Kidney tubule cell (primary cell): Measurements from ENCODE around the gene CCDC178.
"Not testable (repeated sequence)": the region's sequence is repeated elsewhere in the genome, so short reads cannot be mapped to it uniquely, and the experiment has no call there.

ENCODE experiments used
- DNase-seq: peaks from one replicate; pipeline ENCODE4 v3.0.0-alpha.2; 2018; ENCODE audit warnings: low spot score

Gene CCDC178

DNA sequence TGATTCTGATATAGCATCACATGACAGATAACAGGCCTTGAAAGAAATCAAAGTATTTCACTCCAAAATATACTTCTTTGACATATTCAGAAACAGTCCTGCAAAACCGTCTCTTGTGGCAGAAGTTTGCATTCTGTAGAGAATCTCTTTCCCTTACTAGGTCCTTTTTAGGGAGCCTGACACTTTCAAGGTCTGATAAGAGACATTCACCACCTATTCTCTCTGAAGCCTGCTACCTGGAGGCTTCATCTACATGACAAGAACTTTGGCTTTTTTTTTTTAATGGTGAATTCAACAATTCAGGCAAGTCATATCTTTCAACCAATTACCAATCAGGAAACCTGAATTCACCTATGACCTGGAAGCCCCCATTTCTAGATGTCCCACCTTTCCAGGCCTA is 83.8 kb downstream of the CCDC178 start:
- DNase-seq: no peak

DNA sequence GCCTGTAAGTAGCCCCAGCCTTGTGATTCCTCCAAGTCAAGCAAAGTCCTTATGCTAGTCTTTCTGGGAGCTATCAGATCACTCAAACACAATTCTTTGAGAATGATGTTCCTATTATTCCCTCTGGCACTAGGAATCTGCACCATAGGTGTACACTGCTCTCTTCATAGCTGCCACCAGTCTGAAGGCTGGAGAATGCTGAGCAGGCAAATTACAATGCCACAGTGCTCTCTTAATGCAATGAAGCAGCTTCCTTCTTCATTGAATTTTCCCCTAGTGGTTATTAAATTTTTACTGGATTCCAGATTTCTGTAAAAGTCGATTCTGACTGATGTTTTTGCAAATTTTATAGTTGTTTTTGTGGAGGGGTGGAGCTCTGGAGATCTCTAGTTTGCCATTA is 84.8 kb downstream of the CCDC178 start:
- no peak for DNase-seq

DNA sequence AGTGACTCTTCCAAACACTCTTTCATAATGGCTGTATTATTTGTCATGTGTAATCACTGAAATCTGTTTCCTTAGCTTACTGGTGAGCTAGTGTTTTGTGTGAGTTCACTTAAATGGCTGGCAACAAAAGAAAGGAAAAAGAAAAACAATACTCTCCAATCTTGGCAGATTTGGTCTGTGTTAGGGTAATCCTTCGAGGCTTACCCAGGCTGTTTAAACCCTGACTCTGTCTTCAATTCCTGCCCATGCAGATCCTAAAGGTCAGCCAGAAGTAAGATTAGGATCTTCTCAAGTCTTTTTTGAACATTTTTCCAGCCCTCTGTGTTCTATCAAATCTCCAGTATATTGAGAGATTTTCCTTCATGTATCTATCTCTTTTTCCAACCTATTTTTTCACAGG is 85.3 kb downstream of the CCDC178 start:
- no peak for DNase-seq

DNA sequence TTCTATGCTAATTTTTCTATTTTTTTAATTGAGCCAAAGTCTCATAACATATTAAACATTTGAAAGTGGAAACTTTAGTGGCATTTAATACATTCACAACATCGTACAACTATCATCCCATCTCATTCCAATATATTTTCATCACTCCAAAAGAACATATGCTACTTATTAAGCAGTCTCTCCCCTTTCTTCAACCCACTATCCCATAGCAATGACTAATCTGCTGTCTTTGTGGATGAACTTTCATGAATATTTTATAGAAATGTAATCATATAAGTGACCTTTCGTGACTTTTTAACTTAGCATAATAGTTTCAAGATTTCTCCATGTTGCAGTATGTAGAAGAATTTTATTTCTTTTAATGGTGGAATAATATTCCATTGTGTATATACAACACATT is 90.3 kb downstream of the CCDC178 start:
- no peak for DNase-seq

DNA sequence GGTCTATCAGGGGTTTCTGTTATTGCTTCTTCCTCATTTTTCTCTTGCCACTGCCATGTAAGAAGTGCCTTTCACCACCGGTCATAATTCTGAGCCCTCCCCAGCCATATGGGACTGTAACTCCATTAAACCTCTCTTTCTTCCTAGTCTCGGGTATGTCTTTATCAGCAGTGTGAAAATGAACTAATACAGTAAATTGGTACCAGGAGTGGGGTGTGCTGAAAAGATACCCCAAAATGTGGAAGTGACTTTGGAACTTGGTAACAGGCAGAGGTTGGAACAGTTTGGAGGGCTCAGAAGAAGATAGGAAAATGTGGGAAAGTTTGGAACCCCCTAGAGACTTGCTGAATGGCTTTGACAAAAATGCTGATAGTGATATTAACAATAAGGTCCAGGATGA is 100.8 kb downstream of the CCDC178 start:
- not testable (repeated sequence) for DNase-seq

DNA sequence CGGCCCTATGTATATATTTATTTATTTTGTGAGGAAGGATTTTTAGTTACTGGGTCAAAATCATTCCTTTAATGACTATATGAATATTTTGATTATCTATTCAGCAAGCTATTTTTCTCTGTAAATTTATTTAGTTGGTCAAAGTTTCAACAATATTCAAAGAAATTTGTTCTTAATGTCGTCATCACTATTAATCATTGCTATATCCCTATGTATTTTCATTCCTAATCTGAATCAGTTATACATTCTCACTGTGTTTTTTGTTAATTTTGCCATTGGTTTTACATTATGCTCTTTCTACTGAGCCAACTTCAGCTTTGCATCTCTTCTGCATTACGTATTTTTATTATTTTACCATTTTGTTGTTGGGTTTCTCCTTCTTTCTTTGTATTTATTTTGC is 105.7 kb downstream of the CCDC178 start:
- no peak for DNase-seq

DNA sequence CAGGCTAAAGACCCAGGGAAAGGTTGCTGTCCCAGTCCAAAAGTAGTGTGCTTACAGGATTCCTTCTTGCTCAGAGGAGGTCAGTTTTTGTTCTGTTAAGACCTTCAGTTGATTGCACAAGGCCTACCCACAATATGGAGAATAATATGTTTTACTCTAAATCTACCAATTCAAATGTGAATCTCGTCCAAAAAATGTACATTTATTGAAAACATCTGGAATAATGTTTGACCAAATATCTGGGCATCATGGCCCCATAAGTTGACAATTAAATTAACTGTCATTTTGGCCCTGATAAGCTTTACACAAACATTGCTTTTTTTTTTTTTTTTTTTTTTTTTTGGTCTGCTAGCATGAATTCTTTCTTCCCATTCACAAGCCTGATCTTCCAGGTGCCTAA is 109.8 kb downstream of the CCDC178 start:
- DNase-seq: no peak

DNA sequence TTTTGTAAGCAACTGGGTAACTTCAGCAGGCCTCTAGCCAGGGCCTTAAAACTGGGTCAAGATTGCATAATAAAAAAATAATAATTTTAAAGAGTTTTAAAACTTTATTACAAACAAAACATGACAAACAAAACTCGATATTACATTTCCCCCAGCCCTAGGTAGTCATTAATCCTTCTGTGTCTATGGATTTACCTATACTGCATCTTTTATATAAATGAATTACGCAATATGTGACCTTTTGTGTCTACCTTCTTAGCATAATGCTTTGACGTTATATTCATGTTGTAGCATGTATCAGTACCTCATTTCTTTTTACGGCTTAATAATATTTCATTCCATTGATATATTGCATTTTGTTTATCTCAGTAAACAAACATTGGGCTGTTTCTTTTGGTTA is 113.5 kb downstream of the CCDC178 start:
- DNase-seq: no peak

DNA sequence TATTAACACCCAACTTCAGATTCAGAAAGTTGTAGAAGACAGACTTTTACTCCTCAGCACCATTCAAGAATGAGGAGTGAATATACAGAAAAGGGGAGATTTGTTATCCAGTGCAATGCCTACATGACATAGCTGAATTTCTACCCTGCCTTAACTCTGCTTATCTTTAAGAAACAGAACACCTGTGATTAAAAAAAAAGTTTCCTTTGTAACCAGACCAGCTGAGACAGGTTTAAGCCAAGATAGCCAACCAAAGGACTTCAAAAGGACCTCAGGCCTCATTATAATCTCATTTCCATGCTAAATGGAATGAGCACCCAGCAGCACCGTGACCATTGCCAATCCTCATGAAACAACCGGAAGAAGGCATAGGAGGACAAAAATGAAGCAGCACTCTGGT is 122.9 kb downstream of the CCDC178 start:
- DNase-seq: no peak

DNA sequence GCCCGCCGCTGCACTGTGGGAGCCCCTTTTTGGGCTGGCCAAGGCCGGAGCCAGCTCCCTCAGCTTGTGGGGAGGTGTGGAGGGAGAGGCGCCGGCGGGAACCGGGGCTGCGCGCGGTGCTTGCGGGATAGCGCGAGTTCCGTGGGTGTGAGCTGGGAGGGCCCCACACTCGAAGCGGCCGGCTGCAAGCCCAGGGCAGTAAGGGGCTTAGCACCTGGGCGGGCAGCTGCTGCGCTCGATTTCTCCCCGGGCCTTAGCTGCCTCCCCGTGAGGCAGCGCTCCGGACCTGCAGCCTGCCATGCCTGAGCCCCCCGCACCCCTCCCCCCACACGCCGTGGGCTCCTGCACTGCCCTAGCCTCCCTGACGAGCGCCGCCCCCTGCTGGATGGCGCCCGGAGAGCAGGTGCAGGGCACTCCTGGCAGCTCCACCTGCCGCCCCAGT is 124.4 kb downstream of the CCDC178 start:
- no peak for DNase-seq

DNA sequence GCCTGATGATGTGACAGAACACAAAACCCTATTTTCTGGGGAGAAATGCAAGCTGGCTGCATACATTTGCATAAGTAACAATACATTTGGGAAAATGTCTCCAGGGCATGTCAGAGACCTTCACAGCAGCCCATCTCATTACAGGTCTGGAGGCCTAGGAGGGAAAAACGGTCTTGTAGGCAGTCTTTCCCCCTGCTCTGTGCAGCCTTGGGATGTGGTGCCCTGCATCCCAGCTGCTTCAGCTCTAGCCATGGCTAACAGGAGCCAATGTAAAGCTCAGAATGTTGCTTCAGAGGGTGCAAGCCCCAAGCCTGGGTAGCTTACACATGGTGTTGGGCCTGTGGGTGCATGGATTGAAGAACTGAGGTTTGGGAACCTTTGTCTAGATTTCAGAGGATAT is 133.0 kb downstream of the CCDC178 start:
- DNase-seq: no peak

DNA sequence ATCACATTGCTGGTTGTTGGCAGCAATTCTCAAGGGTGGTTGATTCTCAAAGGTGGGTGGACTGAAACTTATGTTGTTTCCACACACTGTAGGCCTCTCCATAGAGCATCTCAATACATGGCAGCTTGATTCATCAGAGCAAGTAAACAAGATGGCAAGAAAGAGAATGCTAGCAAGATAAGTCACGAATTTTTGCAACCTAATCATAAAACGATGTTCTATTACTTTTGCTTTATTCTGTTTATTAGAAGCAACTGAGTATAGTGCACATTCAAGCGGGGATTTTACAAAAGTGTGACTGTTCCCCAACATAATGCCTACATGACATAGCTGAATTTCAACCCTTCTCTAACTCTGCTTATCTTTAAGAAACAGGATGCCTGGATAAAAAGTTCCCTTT is 136.2 kb downstream of the CCDC178 start:
- DNase-seq: no peak

DNA sequence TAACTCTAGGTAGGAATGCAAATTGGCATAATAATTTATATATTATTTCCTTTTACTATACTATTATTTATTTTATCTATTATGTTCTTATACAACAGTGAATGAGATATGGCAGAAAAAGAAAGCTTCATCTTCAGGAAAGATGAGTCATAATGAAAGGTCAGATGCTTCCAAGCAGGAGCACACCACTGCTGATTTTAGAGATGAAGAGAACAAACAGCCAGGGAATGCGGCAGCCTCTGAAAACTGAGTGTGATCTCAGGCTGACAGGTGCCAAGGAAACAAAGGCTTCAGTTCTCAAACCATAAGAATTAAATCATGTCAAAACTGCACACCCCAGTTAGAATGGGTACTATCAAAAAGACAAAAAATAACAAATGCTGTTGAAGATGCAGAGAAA is 149.0 kb downstream of the CCDC178 start:
- DNase-seq: peak; percentile 22

DNA sequence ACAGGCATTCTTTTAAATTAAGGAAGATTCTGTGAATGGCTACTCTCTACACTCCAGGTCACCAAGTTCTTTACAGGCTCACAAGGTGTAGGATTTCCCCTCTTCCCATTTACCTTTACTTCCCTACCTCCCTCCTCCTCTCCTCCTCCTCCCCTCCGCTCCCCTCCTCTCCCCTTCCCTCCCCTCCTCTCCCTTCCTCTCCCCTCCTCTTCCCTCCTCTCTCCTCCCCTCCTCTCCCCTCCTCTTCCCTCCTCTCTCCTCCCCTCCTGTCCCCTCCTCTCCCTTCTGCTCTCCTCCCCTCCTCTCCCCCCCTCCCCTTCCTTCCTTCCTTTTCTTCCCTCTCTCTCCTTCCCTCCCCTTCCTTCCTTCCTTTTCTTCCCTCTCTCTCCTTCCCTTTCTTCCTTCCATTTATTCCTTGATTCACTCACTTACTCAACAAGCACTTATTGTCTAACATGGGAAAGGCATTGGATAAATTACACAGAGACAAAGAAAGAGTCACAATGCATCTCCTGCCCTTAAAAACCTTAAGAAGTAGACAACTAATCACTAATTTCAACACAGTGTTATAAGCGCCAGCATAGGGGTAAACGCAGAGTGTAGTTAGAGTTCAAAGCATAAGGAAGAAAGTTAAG is 152.3 kb downstream of the CCDC178 start:
- DNase-seq: no peak

DNA sequence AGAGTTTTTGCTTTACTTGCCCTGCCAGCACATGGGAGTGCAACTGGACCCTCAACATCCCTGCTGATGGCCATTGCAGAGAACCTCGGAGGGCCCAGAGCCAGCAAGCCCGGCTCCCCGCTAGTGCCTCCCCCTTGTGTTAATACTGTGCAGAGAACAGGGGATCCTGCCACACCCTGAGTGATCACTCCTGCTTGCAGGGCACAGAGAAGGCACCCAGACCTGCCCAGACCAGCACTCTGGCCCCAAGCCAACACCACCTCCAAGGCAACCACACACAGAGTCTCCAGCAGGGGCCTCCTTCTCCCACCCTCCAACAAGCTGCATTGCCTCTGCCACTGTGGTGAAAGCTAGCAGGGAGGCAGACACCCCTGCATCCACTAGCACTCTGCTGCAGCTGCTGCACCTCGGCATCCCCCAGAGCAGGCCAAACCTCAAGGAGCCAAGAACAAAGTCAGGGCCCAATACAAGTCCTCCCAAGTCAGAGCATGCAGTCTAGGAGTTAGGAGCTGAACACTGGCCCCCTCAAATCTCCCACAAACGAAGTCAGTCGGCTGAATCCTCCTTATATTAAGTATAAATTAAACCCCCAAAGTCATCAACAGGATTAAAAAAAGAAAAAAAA is 157.7 kb downstream of the CCDC178 start:
- no peak for DNase-seq

DNA sequence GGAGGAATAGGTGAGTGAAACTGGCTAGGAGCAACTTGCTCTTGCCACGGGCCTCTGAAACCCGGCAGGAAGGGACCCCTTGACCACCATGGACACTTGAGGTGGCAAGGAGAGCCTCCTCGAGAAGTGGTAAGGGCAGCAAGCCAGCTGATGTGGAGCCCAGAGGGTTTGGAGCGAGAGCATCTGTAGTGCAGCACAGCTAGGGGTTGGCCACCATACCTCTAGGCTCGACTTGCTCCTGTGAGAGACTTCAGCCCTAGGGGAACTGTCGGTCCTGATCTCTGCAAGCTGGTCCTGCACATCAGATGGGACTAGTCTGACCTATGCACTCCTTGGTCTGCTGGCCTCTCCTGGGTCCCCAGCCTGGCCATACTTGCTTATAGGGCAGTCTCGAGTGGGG is 158.4 kb downstream of the CCDC178 start:
- no peak for DNase-seq

DNA sequence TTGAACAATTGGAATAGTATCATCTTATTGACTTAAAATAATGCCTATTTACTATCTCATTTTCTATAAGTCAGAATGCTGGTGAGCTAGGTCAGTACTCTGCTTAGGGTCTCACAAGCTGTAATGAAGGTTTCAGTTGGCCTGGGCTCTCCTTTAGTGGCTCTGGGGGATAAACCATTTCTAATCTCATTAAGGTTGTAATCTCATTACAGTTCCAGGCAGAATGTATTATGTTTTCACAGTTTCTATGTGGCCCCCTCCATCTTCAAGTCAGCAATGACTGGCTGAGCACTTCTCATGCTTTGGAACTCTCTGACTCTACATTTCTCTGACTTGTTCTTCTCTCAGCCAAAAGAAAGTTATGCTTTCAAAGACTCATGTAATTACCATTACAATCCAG is 163.1 kb downstream of the CCDC178 start:
- DNase-seq: no peak

DNA sequence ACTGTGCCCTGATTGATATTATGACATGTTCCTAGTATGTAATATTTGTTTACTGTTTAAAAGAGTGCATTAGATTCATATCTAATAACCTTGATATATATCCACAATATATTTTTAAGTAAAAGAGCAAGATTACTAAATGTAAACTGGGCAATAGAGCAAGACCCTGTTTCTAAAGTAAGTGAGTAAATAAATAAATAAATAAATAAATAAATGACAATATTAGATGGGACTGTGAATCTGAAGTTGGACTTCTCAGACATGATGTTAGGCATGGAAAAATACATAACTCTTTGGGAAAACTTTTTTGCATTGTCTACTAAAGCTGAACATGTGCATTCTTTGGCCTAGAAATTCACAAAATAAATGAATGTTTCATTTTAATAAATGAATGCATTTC is 164.7 kb downstream of the CCDC178 start:
- no peak for DNase-seq

DNA sequence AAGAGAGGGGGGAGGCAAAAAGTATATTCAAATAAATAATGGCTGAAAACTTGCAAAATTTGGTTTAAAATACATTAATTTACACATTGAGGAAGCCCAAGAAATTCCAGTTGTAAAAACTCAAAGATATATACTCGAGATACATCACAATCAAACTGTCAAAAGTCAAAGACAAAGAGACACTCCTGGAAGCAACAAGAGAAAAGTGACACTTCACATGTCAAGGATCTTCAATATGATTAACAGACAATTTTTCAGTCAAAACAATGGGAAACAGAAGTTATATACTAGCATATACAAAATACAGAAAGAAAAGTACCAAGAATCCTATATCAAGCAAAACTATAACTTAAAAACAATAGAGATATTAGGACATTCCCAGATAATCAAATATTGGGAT is 170.2 kb downstream of the CCDC178 start:
- no peak for DNase-seq

DNA sequence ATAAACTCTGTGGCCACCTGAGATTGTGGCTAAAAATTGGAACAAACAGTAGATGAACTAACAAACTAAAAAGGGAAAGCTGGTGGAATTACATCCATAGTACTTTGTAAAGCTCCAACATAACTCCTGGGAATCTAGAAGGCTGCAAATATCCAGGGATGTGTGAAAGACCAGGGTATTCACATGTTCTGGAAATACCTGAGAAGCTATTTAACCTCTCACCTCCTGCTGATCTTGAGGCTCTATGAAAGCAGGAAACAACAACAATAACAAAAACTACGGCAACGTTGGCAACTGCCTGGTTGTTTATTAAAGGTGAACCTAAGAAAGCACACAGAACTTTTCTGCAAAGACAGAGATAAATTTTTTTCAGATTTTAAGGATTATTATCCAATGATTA is 171.3 kb downstream of the CCDC178 start:
- DNase-seq: no peak

DNA sequence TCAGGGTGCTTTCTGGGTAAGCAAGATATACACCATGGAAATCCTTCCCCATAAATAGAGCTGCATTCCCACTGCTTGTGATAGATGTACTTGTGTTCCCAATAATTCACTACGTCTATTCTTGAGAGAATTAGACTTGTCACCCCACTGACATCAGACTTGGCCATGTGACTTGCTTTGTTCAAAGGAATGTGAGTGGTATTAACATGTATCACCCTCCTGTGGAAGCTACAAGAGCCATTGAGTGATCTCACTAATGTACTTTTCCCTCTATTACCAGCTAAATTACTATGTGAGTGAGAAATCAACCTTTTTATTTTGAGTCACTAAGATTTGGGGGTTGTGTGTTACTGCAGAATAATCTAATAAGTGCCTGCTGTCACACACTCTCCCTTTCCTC is 176.0 kb downstream of the CCDC178 start:
- peak; percentile 58 for DNase-seq

DNA sequence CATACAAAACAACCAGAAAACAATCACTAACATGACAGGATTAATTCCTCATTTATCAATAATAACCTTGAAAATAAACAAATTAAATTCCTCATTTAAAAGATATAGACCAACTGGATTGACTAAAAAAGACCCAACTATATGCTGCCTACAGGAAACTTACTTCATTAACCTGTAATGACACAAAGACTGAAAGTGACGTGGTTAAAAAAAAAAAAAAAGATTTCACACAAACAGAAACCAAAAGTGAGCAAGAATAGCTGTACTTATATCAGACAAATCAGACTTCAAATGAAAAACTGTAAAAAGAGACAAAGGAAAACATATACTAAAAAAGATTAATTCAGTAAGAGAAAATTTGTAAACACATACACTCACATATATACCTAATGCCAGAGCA is 201.2 kb downstream of the CCDC178 start:
- DNase-seq: no peak

DNA sequence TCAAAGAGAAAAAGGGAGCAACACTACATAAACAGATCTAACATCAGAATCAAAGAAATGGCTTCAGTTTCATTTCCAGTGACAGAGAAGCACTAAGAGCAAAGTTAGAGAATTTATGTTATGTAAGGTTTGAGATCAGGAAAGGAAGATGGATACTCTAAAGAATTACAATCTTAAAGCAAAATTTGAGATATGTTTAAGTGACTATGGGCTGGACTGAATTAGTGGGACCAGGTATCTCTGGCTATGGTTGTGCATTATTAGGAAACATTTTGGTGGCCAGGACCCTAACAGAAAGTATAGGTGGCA is 208.2 kb downstream of the CCDC178 start:
- DNase-seq: no peak

DNA sequence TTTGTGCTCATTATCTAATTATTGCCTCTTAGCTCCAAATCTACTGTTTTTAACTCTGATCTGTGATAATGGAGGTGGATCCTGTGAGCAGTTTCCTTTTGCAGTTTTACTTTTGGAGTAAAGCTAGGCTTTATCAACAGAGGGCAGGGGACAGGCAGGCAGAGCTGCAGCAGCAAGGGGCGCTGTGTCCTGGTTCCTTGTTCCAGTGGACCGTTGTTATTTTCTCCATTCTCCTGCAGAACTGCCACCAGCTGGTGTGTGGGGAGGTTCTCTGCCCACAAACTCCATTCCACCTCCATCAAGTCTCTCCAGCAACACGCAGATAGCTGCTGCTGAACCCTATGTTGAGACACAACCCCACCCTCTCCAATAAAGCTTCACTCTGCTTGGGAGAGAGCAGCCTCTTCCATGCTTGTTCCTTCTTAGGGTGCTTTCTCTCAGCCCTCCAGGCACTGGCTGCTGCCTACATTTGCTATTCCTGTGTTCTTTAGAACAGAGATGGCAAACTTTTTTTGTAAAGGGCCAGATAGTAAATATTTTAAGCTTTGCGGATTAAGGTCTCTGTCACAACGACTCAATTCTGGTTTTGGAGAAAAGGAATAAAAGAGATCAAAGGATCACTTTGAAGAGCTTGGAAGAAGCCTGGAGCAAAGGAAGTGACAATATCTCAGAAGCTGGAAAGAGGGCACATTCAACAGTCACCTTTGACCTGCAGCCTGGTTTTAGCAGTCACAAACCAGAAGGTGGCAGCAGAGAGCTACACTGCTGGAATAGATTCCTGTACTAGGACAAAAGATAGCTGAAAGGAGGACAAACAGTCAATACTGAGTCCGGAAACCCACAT is 208.8 kb downstream of the CCDC178 start:
- peak; percentile 71 for DNase-seq
